ENCODE measurements around the gene HMGN4.

GRCh38 chr6:26491604-26492003 is 46.6 kb upstream of the HMGN4 start:
- TF ChIP-seq CTCF (IDR thresholded peaks at IDR 0.05) (no peak), POLR2A (IDR thresholded peaks at IDR 0.05) (no peak)

Measured in thyroid gland (tissue), 4 donors.